Calu3 (cell line): ENCODE results near the gene DRD1. TPM values are rescaled to one million over a fixed set of nuclear protein-coding genes. Genes with fewer than 3 reads are reported as not detected.

ENCODE experiments used
- BruUV-seq: library from RNA; stranded (reverse); fragments of 400-500 nt; replicated peaks from 2 replicates; lab custom pipeline; 2021; lab: Mats Ljungman, UMichigan
- CTCF ChIA-PET: fragments of 300-600 bp; sonication (Branson Sonifier 250); formaldehyde crosslinking; loops from one replicate; lab custom pipeline; 2022; ENCODE audit warnings: antibody characterized with exemption; lab: Charles Lee
- DNase-seq: peaks from one replicate; pipeline ENCODE4 v3.0.0; 2022
- H3K27ac Mint-ChIP-seq: one replicate; pipeline ENCODE4 v1.8.0; 2022; ENCODE audit warnings: mixed read lengths; ENCODE audit not compliant: unreplicated experiment
- H3K27me3 Mint-ChIP-seq: one replicate; pipeline ENCODE4 v1.8.0; 2022; ENCODE audit warnings: mixed read lengths; ENCODE audit not compliant: unreplicated experiment
- H3K36me3 Mint-ChIP-seq: one replicate; pipeline ENCODE4 v1.8.0; 2022; ENCODE audit warnings: mild to moderate bottlenecking, moderate library complexity, mixed read lengths; ENCODE audit not compliant: insufficient read depth, unreplicated experiment
- H3K4me1 Mint-ChIP-seq: one replicate; pipeline ENCODE4 v1.8.0; 2022; ENCODE audit warnings: mild to moderate bottlenecking, low read depth, mixed read lengths; ENCODE audit not compliant: unreplicated experiment
- H3K4me3 Mint-ChIP-seq: one replicate; pipeline ENCODE4 v1.8.0; 2022; ENCODE audit warnings: mild to moderate bottlenecking, low read depth, moderate library complexity, mixed read lengths; ENCODE audit not compliant: unreplicated experiment
- H3K9me3 Mint-ChIP-seq: one replicate; pipeline ENCODE4 v1.8.0; 2022; ENCODE audit warnings: low read depth, mixed read lengths; ENCODE audit not compliant: unreplicated experiment
- CTCF ChIP-seq: fragments of 200-600 bp; IDR thresholded peaks from one replicate; pipeline ENCODE4 v1.8.0; 2022; ENCODE audit warnings: antibody characterized with exemption; ENCODE audit not compliant: unreplicated experiment
- intact Hi-C: fragments of 100-400 bp; cut with micrococcal nuclease; formaldehyde crosslinking; loops from one replicate; pipeline ENCODE4 v1.10.0; 2022; ENCODE audit not compliant: unreplicated experiment
- total RNA-seq: library from RNA; stranded (reverse); gene quantifications from 2 replicates; pipeline ENCODE4 v1.2.3, GENCODE V29; 2022

DRD1 gene
- total RNA-seq, 1 experiment from 2014 or later: not detected

GRCh38 chr5:175394601-175395000, 49.4 kb downstream of the DRD1 start:
- no peak overlapping the region for H3K4me3 Mint-ChIP-seq
- H3K27me3 Mint-ChIP-seq: no peaks in the 10 kb centered on the region
- no peak overlapping the region for H3K27ac Mint-ChIP-seq

GRCh38 chr5:175393897-175394296, 50.1 kb downstream of the DRD1 start:
- Mint-ChIP-seq H3K4me3 (no peak overlapping the region), H3K27me3 (no peaks in the 10 kb centered on the region), H3K27ac (no peak overlapping the region), H3K9me3 (peaks cover 7% of the 10 kb centered on the region), H3K4me1 (no peaks in the 10 kb centered on the region), H3K36me3 (no peaks in the 10 kb centered on the region)
- TF ChIP-seq CTCF: no peak
- DNase-seq: no peak
- intact Hi-C loops: no loop called here
- CTCF ChIA-PET: no interaction called here
- no TSS peak for BruUV-seq

More at GRCh38 chr5:175394601-175395000, 49.4 kb downstream of the DRD1 start:
- BruUV-seq: no TSS peak
- no peaks in the 10 kb centered on the region for H3K4me1 Mint-ChIP-seq
- CTCF ChIA-PET: no interaction called here
- intact Hi-C loops: no loop called here
- TF ChIP-seq CTCF: no peak
- DNase-seq: no peak
- no peaks in the 10 kb centered on the region for H3K36me3 Mint-ChIP-seq
- H3K9me3 Mint-ChIP-seq: peaks cover 6% of the 10 kb centered on the region

GRCh38 chr5:175392236-175392635, 51.7 kb downstream of the DRD1 start:
- no peaks in the 10 kb centered on the region for H3K4me1 Mint-ChIP-seq
- CTCF ChIA-PET: no interaction called here
- no peak for DNase-seq
- no peak overlapping the region for H3K4me3 Mint-ChIP-seq
- no peak for TF ChIP-seq CTCF
- BruUV-seq: no TSS peak
- intact Hi-C loops: no loop called here
- peaks cover 11% of the 10 kb centered on the region for H3K9me3 Mint-ChIP-seq
- no peak overlapping the region for H3K27ac Mint-ChIP-seq
- no peaks in the 10 kb centered on the region for H3K27me3 Mint-ChIP-seq
- no peaks in the 10 kb centered on the region for H3K36me3 Mint-ChIP-seq

GRCh38 chr5:175390352-175391083, 53.5 kb downstream of the DRD1 start:
- Mint-ChIP-seq H3K4me3 (no peak overlapping the region), H3K4me1 (no peaks in the 10 kb centered on the region), H3K36me3 (no peaks in the 10 kb centered on the region), H3K27ac (no peak overlapping the region), H3K27me3 (no peaks in the 10 kb centered on the region), H3K9me3 (peaks cover 5% of the 10 kb centered on the region)
- BruUV-seq: no TSS peak
- intact Hi-C loops: no loop called here
- no peak for DNase-seq
- CTCF ChIA-PET: no interaction called here
- TF ChIP-seq CTCF: no peak

Other genes with a start within 250 kb of the DRD1 start
- 105 and 106 TPM in 2 replicates for gene SFXN1, start 34.4 kb upstream of the DRD1 start, total RNA-seq
- gene HRH2, start 213.9 kb upstream of the DRD1 start, total RNA-seq: not detected in 2 replicates